HG03196 (cell line): Measurements from ENCODE around the gene NDFIP2.
"Not testable (repeated sequence)": the region's sequence is repeated elsewhere in the genome, so short reads cannot be mapped to it uniquely, and the experiment has no call there.

Experiments
- ATAC-seq: cut with Tn5 transposase; IDR thresholded peaks from one replicate; pipeline ENCODE4 v1.9.1; 2021; ENCODE audit not compliant: unreplicated experiment

The NDFIP2 gene

DNA sequence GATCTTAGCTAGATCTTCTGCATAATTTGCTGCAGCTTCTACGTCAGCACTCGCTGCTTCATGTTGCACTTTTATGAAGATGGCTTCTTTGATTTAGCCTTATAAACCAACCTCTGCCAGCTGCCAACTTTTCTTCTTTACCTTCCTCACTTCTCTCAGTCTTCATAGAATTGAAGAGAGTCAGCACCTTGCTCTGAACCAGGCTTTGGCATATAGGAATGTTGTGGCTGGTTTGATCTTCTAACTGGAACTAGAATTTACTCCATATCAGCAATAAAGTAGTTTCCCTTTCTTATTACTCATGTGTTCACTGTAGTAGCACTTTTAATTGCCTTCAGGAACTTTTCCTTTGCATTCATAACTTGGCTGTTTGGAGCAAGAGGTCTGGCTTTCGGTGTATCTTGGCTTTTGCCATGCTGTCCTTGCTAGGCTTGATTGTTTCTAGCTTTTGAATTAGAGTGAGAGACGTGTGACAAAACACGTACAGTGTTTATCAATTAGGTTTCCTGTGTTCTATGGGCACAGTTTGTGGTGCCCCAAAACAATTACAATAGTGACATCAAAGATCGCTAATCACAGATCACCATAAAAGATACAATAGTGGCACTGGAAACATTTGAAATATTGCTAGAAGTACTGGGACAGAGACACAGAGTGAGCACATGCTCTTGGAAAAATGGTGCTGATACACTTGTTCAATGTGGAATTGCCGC is 50.7 kb downstream of the NDFIP2 start:
- no peak for ATAC-seq

GRCh38 chr13:79532576-79532975 is 51.6 kb downstream of the NDFIP2 start:
- no peak for ATAC-seq

- no peak for ATAC-seq
Measured at GRCh38 chr13:79533781-79534400, 52.9 kb downstream of the NDFIP2 start.

GRCh38 chr13:79534596-79534995 is 53.6 kb downstream of the NDFIP2 start:
- ATAC-seq = no peak

DNA sequence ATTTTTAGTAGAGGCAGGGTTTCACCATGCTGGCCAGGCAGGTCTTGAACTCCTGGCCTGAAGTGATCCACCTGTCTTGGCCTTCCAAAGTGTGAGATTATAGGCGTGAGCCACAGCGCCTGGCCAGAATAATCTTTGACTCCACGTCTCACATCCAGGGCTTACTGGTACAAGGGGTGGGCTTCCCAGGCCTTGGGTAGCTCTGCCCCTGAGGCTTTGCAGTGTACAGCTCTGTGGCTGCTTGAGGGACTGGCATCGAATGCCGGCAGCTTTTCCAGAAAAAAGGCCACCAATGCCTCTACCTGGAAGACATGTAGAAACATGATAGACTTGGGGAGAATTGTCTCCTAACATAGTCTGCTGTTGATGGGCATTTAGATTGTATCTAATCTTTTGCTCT is 57.8 kb downstream of the NDFIP2 start:
- no peak for ATAC-seq

GRCh38 chr13:79540504-79540903 is 59.5 kb downstream of the NDFIP2 start:
- no peak for ATAC-seq

- ATAC-seq = no peak
Measured at GRCh38 chr13:79541426-79542049, 60.6 kb downstream of the NDFIP2 start.

DNA sequence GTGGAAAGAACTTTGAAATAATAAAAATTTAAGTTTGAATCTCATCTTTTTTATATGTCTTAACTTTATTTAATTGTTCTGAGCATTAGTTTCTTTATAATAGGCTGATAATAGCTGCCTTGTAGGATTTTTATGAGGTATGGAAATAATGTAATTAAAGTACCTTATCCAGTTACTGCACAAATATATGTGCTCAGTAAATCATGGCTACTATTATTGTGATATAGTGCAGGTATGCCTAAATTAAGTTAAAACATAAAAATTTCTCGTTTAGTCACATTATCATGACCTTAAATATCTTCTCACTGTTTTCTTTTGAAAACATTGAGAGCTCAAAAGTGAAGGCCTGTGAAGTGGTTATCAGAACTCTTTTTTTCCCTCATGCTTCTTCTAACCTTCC is 62.9 kb downstream of the NDFIP2 start:
- ATAC-seq = no peak

DNA sequence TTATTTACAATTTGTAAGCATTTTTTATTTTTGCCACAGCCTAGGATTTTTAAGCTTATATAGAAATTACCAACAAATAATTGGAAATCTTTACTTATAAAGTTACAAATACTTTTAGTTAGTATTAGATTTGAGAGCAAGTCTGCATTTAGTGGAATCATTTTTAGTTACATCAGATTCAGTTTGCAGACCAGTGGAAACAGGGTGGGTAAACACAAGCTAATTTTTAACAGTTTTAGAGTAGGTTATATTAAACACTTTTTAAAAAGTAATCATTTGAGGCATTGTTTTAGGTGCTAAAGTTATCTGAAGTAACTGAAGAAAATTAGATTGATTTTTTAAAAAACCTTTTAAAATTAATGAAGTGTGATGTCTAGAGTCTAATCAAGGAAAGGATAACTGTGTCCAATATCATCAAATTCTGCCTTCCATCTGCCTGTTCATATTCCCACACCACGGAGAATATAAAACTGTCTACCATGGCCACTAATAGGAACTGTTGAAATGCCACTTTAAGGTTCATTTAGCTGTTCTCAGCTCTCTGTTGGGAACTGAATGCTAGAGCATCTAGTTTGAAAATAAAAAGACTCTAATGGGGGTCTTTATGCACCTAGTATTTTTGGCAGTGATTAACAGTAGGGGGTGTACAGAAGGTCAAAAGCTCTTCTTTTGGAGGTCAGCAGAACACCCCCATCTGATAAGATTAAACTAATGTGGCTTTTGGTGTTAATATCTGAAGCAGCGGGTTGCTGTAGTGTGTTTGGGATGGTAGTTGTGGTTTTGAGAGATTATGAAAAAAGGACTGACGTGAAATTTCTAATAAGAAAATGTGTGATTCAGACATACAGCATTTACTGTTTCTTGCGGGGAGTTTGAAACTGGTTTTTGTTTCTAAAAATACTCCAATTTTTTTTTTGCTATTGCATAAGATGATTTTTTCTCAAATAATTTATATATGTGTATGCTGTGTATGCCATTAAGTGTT is 66.5 kb downstream of the NDFIP2 start:
- ATAC-seq = no peak

DNA sequence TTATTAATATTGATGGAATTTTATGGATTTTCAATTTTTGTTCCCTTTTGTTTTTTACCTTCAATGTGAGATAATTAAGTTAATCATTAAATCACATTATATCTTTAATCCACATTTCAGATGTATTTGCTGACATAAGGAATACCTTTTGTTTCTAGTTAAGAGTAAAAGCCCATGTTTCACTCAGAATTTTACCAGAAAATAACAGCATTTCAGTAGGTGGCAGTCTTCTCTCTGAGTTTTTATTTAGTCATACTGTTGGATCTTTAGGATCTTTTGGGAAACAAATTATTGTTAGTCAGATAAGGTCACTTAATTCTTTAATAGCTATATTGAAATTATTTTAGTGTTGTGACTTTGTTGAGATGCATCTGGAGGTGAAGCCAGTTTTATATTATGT is 67.9 kb downstream of the NDFIP2 start:
- no peak for ATAC-seq

GRCh38 chr13:79549355-79550106 is 68.6 kb downstream of the NDFIP2 start:
- ATAC-seq = no peak

- ATAC-seq = no peak
Measured at GRCh38 chr13:79557666-79558065, 76.7 kb downstream of the NDFIP2 start.

DNA sequence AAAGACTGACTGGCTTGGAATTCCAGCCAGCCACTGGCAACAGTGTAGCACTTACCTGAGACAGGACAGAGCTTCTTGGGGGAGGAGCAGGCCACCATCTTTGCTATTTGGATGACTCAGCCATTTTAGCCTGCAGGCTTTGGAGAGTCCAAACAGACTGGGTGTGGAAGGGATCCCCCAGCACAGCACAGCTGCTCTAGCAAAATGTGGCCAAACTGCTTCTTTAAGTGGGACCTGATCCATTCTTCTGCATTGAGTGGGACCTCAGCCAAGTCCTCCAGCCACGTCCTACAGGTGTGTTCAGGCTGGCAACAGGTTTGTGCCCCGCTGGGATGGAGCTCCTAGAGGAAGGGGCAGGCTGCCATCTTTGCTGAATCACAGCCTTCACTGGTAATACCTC is 80.0 kb downstream of the NDFIP2 start:
- ATAC-seq = no peak

DNA sequence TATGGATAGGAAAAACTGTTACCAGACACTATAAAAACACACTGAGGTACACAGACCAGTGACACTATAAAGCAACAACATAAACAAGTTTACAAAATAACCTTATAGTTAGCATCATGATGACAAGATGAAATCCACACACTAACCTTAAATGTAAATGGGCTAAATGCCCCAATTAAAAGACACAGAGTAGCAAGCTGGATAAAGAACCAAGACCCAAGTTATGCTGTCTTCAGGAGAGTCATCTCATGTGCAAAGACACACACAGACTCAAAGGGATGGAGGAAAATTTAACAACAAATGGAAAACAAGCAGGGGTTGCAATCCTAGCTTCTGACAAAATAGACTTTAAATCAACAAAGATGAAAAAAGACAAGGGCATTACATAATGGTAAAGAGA is 81.6 kb downstream of the NDFIP2 start:
- ATAC-seq = no peak

GRCh38 chr13:79566118-79566517 is 85.2 kb downstream of the NDFIP2 start:
- ATAC-seq = no peak

- no peak for ATAC-seq
Measured at GRCh38 chr13:79571147-79571546, 90.2 kb downstream of the NDFIP2 start.

DNA sequence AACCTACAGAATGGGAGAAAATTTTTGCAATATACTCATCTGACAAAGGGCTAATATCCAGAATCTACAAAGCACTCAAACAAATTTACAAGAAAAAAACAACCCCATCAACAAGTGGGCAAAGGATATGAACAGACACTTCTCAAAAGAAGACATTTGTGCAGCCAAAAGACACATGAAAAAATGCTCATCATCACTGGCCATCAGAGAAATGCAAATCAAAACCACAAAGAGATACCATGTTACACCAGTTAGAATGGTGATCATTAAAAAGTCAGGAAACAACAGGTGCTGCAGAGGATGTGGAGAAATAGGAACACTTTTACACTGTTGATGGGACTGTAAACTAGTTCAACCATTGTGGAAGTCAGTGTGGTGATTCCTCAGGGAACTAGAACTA is 92.9 kb downstream of the NDFIP2 start:
- not testable (repeated sequence) for ATAC-seq

DNA sequence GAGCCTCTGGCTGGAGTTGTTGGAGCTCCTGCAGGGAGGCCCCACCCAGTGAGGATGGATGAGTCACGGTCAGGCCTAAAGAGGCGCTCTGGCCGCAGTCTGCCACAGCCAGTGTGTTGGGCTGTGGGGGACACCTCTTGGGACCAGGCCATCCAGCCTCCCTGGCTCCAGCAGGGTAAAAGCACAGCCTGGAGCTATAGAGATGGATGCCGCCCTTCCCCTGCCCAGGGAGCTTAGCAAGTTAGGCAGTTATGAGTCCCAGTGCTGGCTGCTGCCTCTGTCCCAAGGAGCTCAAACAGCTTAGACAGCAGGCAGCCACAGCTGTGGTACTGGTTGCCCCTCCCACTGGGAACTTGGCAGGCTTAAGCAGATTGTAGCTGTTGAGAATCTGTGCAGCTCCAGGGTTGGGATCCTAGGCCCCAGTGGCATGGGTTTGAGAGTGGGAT is 100.9 kb downstream of the NDFIP2 start:
- ATAC-seq = no peak

- ATAC-seq = no peak
Measured at GRCh38 chr13:79582896-79583295, 101.9 kb downstream of the NDFIP2 start.

DNA sequence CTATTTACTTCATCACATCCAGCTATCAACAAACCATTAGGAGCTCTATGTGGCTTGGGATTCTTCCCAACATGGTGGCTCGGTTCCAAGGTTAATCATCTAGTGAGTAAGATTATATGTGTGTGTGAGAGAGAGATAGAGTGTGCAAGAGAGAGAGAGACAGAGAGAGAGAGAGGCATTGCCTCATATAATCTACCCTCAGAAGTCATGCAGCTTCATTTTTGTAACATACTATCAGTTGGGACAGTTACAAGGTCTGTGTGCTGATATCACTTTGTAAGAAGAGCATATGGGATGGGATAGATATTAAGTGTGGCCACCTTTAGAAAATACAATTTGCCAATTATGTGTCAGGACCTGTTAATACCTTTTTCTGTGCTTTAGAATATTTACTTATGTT is 104.1 kb downstream of the NDFIP2 start:
- ATAC-seq = no peak
